ENCODE measurements around the gene HINT3.

DNA sequence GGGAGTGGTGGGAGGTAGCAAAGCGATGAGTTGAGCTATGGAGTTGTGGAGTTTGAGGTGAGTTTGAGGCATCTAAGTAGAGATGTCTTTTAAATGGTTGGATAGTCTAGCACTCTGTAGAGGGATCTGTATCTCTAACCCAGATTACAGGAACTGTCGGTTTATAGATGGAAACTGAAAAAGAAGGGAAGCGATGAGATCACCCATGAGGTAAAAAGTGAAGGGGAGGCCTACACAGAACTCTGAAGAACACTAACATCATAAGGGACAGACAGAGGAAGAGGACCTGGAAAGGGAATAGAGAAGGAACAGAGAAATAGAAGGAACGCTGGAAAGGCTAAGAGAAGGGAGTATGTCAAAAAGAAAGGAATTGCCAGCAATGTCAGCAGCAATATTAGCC, 2.5 kb downstream of the HINT3 start:
- TF ChIP-seq, protein P1, sequence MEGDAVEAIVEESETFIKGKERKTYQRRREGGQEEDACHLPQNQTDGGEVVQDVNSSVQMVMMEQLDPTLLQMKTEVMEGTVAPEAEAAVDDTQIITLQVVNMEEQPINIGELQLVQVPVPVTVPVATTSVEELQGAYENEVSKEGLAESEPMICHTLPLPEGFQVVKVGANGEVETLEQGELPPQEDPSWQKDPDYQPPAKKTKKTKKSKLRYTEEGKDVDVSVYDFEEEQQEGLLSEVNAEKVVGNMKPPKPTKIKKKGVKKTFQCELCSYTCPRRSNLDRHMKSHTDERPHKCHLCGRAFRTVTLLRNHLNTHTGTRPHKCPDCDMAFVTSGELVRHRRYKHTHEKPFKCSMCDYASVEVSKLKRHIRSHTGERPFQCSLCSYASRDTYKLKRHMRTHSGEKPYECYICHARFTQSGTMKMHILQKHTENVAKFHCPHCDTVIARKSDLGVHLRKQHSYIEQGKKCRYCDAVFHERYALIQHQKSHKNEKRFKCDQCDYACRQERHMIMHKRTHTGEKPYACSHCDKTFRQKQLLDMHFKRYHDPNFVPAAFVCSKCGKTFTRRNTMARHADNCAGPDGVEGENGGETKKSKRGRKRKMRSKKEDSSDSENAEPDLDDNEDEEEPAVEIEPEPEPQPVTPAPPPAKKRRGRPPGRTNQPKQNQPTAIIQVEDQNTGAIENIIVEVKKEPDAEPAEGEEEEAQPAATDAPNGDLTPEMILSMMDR (IDR thresholded peaks at IDR 0.05; ENCODE audit: insufficient read depth, low read depth, low read length): no peak
- TF ChIP-seq EZH2 (IDR thresholded peaks at IDR 0.05; ENCODE audit: insufficient read depth, low read length): no peak

All from astrocyte (in vitro differentiated cells and primary cell).